ENCODE results near the gene HHAT. TPM values are rescaled to one million over a fixed set of nuclear protein-coding genes. Genes with fewer than 3 reads are reported as not detected.
A peak's percentile ranks its signal among the peaks of the same experiment; 100 is the strongest.

Gene HHAT
- total RNA-seq, 1 donor from 2014 or later, result 2.9 TPM

- no peaks in the 10 kb centered on the region for H3K27me3 ChIP-seq (ENCODE audit: control insufficient read depth, insufficient read depth, low read length)
- DNase-seq (ENCODE audit: low read depth) (no peak), FAIRE-seq (no peak)
- no peaks in the 10 kb centered on the region for H3K36me3 ChIP-seq (ENCODE audit: control insufficient read depth, insufficient read depth, low read length)
- H3K4me3 ChIP-seq (ENCODE audit: low read depth, low read length), result no peak overlapping the region
- TF ChIP-seq, protein P1, sequence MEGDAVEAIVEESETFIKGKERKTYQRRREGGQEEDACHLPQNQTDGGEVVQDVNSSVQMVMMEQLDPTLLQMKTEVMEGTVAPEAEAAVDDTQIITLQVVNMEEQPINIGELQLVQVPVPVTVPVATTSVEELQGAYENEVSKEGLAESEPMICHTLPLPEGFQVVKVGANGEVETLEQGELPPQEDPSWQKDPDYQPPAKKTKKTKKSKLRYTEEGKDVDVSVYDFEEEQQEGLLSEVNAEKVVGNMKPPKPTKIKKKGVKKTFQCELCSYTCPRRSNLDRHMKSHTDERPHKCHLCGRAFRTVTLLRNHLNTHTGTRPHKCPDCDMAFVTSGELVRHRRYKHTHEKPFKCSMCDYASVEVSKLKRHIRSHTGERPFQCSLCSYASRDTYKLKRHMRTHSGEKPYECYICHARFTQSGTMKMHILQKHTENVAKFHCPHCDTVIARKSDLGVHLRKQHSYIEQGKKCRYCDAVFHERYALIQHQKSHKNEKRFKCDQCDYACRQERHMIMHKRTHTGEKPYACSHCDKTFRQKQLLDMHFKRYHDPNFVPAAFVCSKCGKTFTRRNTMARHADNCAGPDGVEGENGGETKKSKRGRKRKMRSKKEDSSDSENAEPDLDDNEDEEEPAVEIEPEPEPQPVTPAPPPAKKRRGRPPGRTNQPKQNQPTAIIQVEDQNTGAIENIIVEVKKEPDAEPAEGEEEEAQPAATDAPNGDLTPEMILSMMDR (IDR thresholded peaks at IDR 0.05; ENCODE audit: insufficient read depth, low read length, severe bottlenecking), result no peak
Measured at GRCh38 chr1:210291786-210292230, 36.9 kb upstream of the HHAT start.

DNA sequence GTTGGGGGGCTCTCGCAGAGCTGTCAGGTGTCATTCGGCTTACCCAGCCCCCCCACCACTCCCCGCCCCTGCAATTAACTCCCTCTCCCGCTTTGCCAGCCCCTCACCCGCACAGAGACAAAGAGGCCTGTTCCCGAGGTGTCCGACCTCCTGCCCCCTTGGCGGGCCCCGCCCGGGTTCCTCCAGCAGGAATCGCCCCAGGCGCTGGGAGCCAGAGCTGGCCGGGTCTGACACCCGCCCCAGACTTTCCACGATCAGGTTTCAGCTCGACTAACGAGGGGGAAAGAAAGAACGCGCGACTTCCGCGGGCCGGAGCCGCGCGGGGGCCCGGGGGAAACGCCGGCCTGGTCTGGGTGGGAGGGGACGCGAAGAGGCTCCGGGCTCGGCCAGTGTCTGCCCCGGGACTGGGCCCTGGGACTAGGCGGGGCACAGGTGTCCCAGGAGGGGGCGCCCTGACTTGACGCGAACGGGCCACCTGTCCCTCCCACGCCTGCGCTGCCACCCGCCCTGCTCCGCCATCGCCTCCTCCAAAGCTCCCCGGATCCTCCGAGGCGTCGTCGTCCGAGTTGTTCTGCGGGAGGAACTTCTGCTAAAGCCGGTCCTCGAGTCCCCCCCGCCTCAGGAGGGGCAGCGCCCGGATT, 36.4 kb upstream of the HHAT start:
- DNase-seq (ENCODE audit: low read depth) (no peak), FAIRE-seq (no peak)
- Histone ChIP-seq H3K36me3 (ENCODE audit: control insufficient read depth, insufficient read depth, low read length) (no peaks in the 10 kb centered on the region), H3K27me3 (ENCODE audit: control insufficient read depth, insufficient read depth, low read length) (no peaks in the 10 kb centered on the region), H3K4me3 (ENCODE audit: low read depth, low read length) (peak overlapping the region; percentile 39)
- TF ChIP-seq, protein P1 (IDR thresholded peaks at IDR 0.05; ENCODE audit: insufficient read depth, low read length, severe bottlenecking), result peak; percentile 67

DNA sequence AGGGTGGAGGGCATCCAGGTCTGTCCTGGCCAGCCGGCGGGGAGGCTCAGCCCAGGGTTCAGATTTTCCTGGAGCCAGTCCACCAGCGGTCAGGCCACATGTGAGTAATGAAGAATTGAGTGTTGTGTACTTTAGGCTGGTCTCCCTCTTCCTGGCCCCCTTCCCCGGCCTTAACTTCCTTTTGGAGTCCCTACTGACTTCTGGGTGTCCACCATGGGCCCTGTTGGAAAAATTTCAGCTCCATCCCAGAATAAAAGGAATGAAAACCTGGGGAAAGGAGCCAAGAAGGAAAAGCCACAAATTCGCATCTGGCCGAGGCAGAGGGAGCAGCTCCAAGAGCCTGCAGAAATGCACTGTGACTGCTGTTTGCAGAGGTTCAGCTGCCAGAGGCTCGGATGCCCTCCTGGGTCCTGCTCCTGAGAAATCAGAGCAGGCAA, 35.5 kb upstream of the HHAT start:
- no peak overlapping the region for H3K4me3 ChIP-seq (ENCODE audit: low read depth, low read length)
- FAIRE-seq (no peak), DNase-seq (ENCODE audit: low read depth) (no peak)
- no peaks in the 10 kb centered on the region for H3K27me3 ChIP-seq (ENCODE audit: control insufficient read depth, insufficient read depth, low read length)
- TF ChIP-seq, protein P1 (IDR thresholded peaks at IDR 0.05; ENCODE audit: insufficient read depth, low read length, severe bottlenecking), result no peak
- no peaks in the 10 kb centered on the region for H3K36me3 ChIP-seq (ENCODE audit: control insufficient read depth, insufficient read depth, low read length)

- FAIRE-seq (no peak), DNase-seq (ENCODE audit: low read depth) (peak; percentile 47)
- Histone ChIP-seq H3K36me3 (ENCODE audit: control insufficient read depth, insufficient read depth, low read length) (no peaks in the 10 kb centered on the region), H3K4me3 (ENCODE audit: low read depth, low read length) (no peak overlapping the region), H3K27me3 (ENCODE audit: control insufficient read depth, insufficient read depth, low read length) (no peaks in the 10 kb centered on the region)
- TF ChIP-seq, protein P1 (IDR thresholded peaks at IDR 0.05; ENCODE audit: insufficient read depth, low read length, severe bottlenecking), result no peak
Measured at GRCh38 chr1:210294999-210295745, 33.5 kb upstream of the HHAT start.

GRCh38 chr1:210296682-210297081, 32.0 kb upstream of the HHAT start:
- Histone ChIP-seq H3K27me3 (ENCODE audit: control insufficient read depth, insufficient read depth, low read length) (no peaks in the 10 kb centered on the region), H3K36me3 (ENCODE audit: control insufficient read depth, insufficient read depth, low read length) (no peaks in the 10 kb centered on the region), H3K4me3 (ENCODE audit: low read depth, low read length) (no peak overlapping the region)
- DNase-seq (ENCODE audit: low read depth) (no peak), FAIRE-seq (peak; percentile 64)
- TF ChIP-seq, protein P1 (IDR thresholded peaks at IDR 0.05; ENCODE audit: insufficient read depth, low read length, severe bottlenecking), result no peak

Measured in bronchial epithelial cell (primary cell).